H1 (cell line): Measurements from ENCODE around the gene OR52N5. TPM values are rescaled to one million over a fixed set of nuclear protein-coding genes. Genes with fewer than 3 reads are reported as not detected.

ENCODE experiments used
- polyA plus RNA-seq, 7 experiments: library from polyadenylated mRNA; depleted of rRNA in 3 of 7; stranded (reverse) in 5 of 7; unstranded in 2 of 7; fragments of >200 nt in 5 of 7; fragments of 200-250 nt in 2 of 7; gene quantifications; 1 replicate in 5 of 7; 2 replicates in 1 of 7; 4 replicates in 1 of 7; pipeline versions ENCODE4 v1.2.1 to v1.2.3, GENCODE V29; 2011 to 2013; ENCODE audit warnings: missing spikeins in 2 of 7, mixed read lengths in 2 of 7
- total RNA-seq: library from RNA; stranded (reverse); fragmentation: NEBNext Ultra II Directional; extraction: Animal tissue kit (Norgen Biotek cat#: 25700); gene quantifications from 2 replicates; pipeline ENCODE4 v1.2.1, GENCODE V29; 2021

Gene OR52N5
- total and polyA plus RNA-seq, 2 of the 8 experiments (the other 6 are each of a cell fraction or from before 2014, with no cell fraction given): 0.12 TPM; not detected in 1

Other genes starting within 250 kb of the OR52N5 start
- gene OR52H1, start 234.8 kb downstream of the OR52N5 start, total RNA-seq: not detected in 2 replicates
- 0.09 TPM in 2 replicates for gene OR52H1, start 234.8 kb downstream of the OR52N5 start, polyA plus RNA-seq (2011; rRNA removed)
- not detected in 2 replicates for gene OR52B6, start 202.5 kb downstream of the OR52N5 start, total RNA-seq
- not detected in 2 replicates for gene OR52B6, start 202.5 kb downstream of the OR52N5 start, polyA plus RNA-seq (2011; rRNA removed)
- gene TRIM6, start 186.7 kb downstream of the OR52N5 start, total RNA-seq: 20.6 and 21.6 TPM in 2 replicates
- 21.8 and 23.3 TPM in 2 replicates for gene TRIM6, start 186.7 kb downstream of the OR52N5 start, polyA plus RNA-seq (2011; rRNA removed)
- 0.63 and 0.76 TPM in 2 replicates for gene TRIM34, start 158.4 kb downstream of the OR52N5 start, total RNA-seq
- gene TRIM34, start 158.4 kb downstream of the OR52N5 start, polyA plus RNA-seq (2011; rRNA removed): 2.6 and 5.8 TPM in 2 replicates
- gene TRIM5, start 98.3 kb downstream of the OR52N5 start, total RNA-seq: 33.3 and 35.5 TPM in 2 replicates
- gene TRIM5, start 98.3 kb downstream of the OR52N5 start, polyA plus RNA-seq (2011; rRNA removed): 14.5 and 23.5 TPM in 2 replicates
- gene TRIM22, start 93.6 kb downstream of the OR52N5 start, total RNA-seq: 56.0 and 57.4 TPM in 2 replicates
- 42.9 and 82.7 TPM in 2 replicates for gene TRIM22, start 93.6 kb downstream of the OR52N5 start, polyA plus RNA-seq (2011; rRNA removed)
- not detected in 2 replicates for gene OR56B1, start 46.9 kb downstream of the OR52N5 start, total RNA-seq
- 0.08 and 0.20 TPM in 2 replicates for gene OR56B1, start 46.9 kb downstream of the OR52N5 start, polyA plus RNA-seq (2011; rRNA removed)
- not detected in 2 replicates for gene OR52N4, start 29.1 kb downstream of the OR52N5 start, total RNA-seq
- 3.5 and 3.7 TPM in 2 replicates for gene OR52N4, start 29.1 kb downstream of the OR52N5 start, polyA plus RNA-seq (2011; rRNA removed)
- not detected in 2 replicates for gene OR52N1, start 7.9 kb upstream of the OR52N5 start, total RNA-seq
- gene OR52N1, start 7.9 kb upstream of the OR52N5 start, polyA plus RNA-seq (2011; rRNA removed): 0.09 TPM in 1 of 2 replicates, not detected in the other
- gene OR52N2, start 25.6 kb upstream of the OR52N5 start, total RNA-seq: 0.33 and 0.39 TPM in 2 replicates
- gene OR52N2, start 25.6 kb upstream of the OR52N5 start, polyA plus RNA-seq (2011; rRNA removed): 3.8 and 4.8 TPM in 2 replicates
- not detected in 2 replicates for gene OR52E6, start 58.5 kb upstream of the OR52N5 start, total RNA-seq
- 0.14 TPM in 1 of 2 replicates, not detected in the other for gene OR52E6, start 58.5 kb upstream of the OR52N5 start, polyA plus RNA-seq (2011; rRNA removed)
- gene OR52E8, start 74.3 kb upstream of the OR52N5 start, total RNA-seq: not detected in 2 replicates
- gene OR52E8, start 74.3 kb upstream of the OR52N5 start, polyA plus RNA-seq (2011; rRNA removed): not detected in 2 replicates
- gene OR52E4, start 97.3 kb upstream of the OR52N5 start, total RNA-seq: not detected in 2 replicates
- not detected in 2 replicates for gene OR52E4, start 97.3 kb upstream of the OR52N5 start, polyA plus RNA-seq (2011; rRNA removed)
- not detected in 2 replicates for gene OR52E5, start 109.9 kb upstream of the OR52N5 start, total RNA-seq
- not detected in 2 replicates for gene OR52E5, start 109.9 kb upstream of the OR52N5 start, polyA plus RNA-seq (2011; rRNA removed)
- gene OR56A3, start 158.9 kb upstream of the OR52N5 start, total RNA-seq: not detected in 2 replicates
- not detected in 2 replicates for gene OR56A3, start 158.9 kb upstream of the OR52N5 start, polyA plus RNA-seq (2011; rRNA removed)
- gene OR56A5, start 185.1 kb upstream of the OR52N5 start, total RNA-seq: not detected in 2 replicates
- 0.08 and 0.14 TPM in 2 replicates for gene OR56A5, start 185.1 kb upstream of the OR52N5 start, polyA plus RNA-seq (2011; rRNA removed)
- gene OR52L1, start 203.6 kb upstream of the OR52N5 start, total RNA-seq: not detected in 2 replicates
- 0.06 and 0.24 TPM in 2 replicates for gene OR52L1, start 203.6 kb upstream of the OR52N5 start, polyA plus RNA-seq (2011; rRNA removed)
- gene OR56A4, start 223.6 kb upstream of the OR52N5 start, total RNA-seq: not detected in 2 replicates
- gene OR56A4, start 223.6 kb upstream of the OR52N5 start, polyA plus RNA-seq (2011; rRNA removed): 0.15 and 0.17 TPM in 2 replicates
- gene OR56A1, start 247.4 kb upstream of the OR52N5 start, total RNA-seq: 0.06 and 0.09 TPM in 2 replicates
- gene OR56A1, start 247.4 kb upstream of the OR52N5 start, polyA plus RNA-seq (2011; rRNA removed): 0.02 and 0.20 TPM in 2 replicates